B cell (primary cell): Measurements from ENCODE around the gene EFNB3. TPM values are rescaled to one million over a fixed set of nuclear protein-coding genes. Genes with fewer than 3 reads are reported as not detected.

Source experiments
- ATAC-seq: fragments of 200-7000 bp; cut with Tn5 transposase; one replicate; pipeline ENCODE4 v1.10.0; 2021; ENCODE audit warnings: low read depth, mild to moderate bottlenecking, moderate number of reproducible peaks, moderate library complexity
- CTCF ChIA-PET: fragments of 350-600 bp; sonication (Branson Sonifier 250); formaldehyde crosslinking; loops from one replicate; lab custom pipeline; 2021; ENCODE audit warnings: antibody characterized with exemption, inconsistent platforms; lab: Charles Lee
- POLR2A ChIA-PET: fragments of 350-600 bp; sonication (Branson Sonifier 250); formaldehyde crosslinking; loops from one replicate; lab custom pipeline; 2021; ENCODE audit warnings: antibody characterized with exemption; lab: Charles Lee
- DNase-seq: peaks from one replicate; pipeline ENCODE4 v3.0.0; 2013
- H2AFZ ChIP-seq: 2 replicates; pipeline ENCODE4 v1.6.1; 2012; ENCODE audit warnings: mild to moderate bottlenecking, low read depth, low read length; ENCODE audit not compliant: insufficient read depth, poor library complexity, severe bottlenecking
- H3K27ac ChIP-seq, 2 donors: 1 replicate in 1 of 2; 2 replicates in 1 of 2; pipeline ENCODE4 v1.5.1; 2012 to 2013; ENCODE audit warnings: low read length in 2 of 2, mild to moderate bottlenecking in 2 of 2, moderate library complexity in 1 of 2
- H3K27me3 ChIP-seq, 4 experiments: fragments of 200-600 bp in 1 of 4; sonication (generic) in 1 of 4; replicated peaks in 1 of 4; 1 replicate in 2 of 4; 2 replicates in 2 of 4; pipeline versions ENCODE4 v1.6.1 to v1.7.0; 2013 to 2016; ENCODE audit warnings: low read length in 3 of 4, mild to moderate bottlenecking in 2 of 4, mixed read lengths in 1 of 4, moderate library complexity in 1 of 4; ENCODE audit not compliant: insufficient read depth in 4 of 4, control insufficient read depth in 3 of 4; ENCODE audit errors: control extremely low read depth in 1 of 4
- H3K36me3 ChIP-seq, 2 experiments: replicated peaks in 1 of 2; 1 replicate in 1 of 2; 2 replicates in 1 of 2; pipeline versions ENCODE4 v1.6.1 to v1.7.1; 2013; ENCODE audit warnings: low read length in 1 of 2; ENCODE audit not compliant: insufficient read depth in 2 of 2, control insufficient read depth in 1 of 2; ENCODE audit errors: control extremely low read depth in 1 of 2, extremely low read depth in 1 of 2
- H3K4me1 ChIP-seq, 2 donors: fragments of 200-600 bp in 1 of 2; sonication (generic) in 1 of 2; 1 replicate in 1 of 2; 2 replicates in 1 of 2; pipeline versions ENCODE4 v1.5.1 to v1.6.1; 2013 to 2017; ENCODE audit warnings: low read length in 2 of 2; ENCODE audit not compliant: control insufficient read depth in 2 of 2, insufficient read depth in 2 of 2
- H3K4me2 ChIP-seq: replicated peaks from 2 replicates; pipeline ENCODE3; 2012; ENCODE audit warnings: mild to moderate bottlenecking, low read depth, low read length; ENCODE audit not compliant: poor library complexity, severe bottlenecking
- H3K4me3 ChIP-seq, 5 experiments: fragments of 200-600 bp in 1 of 5; sonication (generic) in 1 of 5; 1 replicate in 3 of 5; 2 replicates in 2 of 5; pipeline versions ENCODE4 v1.5.1 to v1.7.0; 2011 to 2016; ENCODE audit warnings: low read length in 4 of 5, mild to moderate bottlenecking in 4 of 5, low read depth in 2 of 5, control low read depth in 1 of 5, moderate library complexity in 1 of 5; ENCODE audit not compliant: insufficient read depth in 1 of 5; ENCODE audit errors: control extremely low read depth in 1 of 5, extremely low read depth in 1 of 5
- H3K79me2 ChIP-seq: fragments of 200-600 bp; sonication (generic); one replicate; pipeline ENCODE4 v1.6.0; 2016; ENCODE audit warnings: low read length; ENCODE audit not compliant: control insufficient read depth, insufficient read depth
- H3K9ac ChIP-seq: fragments of 200-600 bp; sonication (generic); 2 replicates; pipeline ENCODE4 v1.6.1; 2017; ENCODE audit warnings: mild to moderate bottlenecking, low read length, moderate library complexity
- H3K9me3 ChIP-seq, 3 donors: one replicate each; pipeline versions ENCODE4 v1.6.1 to v1.7.1; 2013; ENCODE audit warnings: low read length in 2 of 3; ENCODE audit not compliant: control insufficient read depth in 2 of 3, insufficient read depth in 1 of 3; ENCODE audit errors: control extremely low read depth in 1 of 3
- H4K20me1 ChIP-seq: 2 replicates; pipeline ENCODE4 v1.6.0; 2012; ENCODE audit warnings: mild to moderate bottlenecking, low read length; ENCODE audit not compliant: insufficient read depth, control insufficient read depth, poor library complexity, severe bottlenecking
- H3K27ac Mint-ChIP-seq: one replicate; pipeline ENCODE4 v1.8.0; 2021; ENCODE audit warnings: mixed read lengths
- H3K27me3 Mint-ChIP-seq: one replicate; pipeline ENCODE4 v1.8.0; 2021; ENCODE audit warnings: mixed read lengths
- H3K4me1 Mint-ChIP-seq: one replicate; pipeline ENCODE4 v1.8.0; 2021; ENCODE audit warnings: mixed read lengths
- H3K4me3 Mint-ChIP-seq: one replicate; pipeline ENCODE4 v1.8.0; 2021; ENCODE audit warnings: mixed read lengths
- H3K9me3 Mint-ChIP-seq: one replicate; pipeline ENCODE4 v1.8.0; 2022; ENCODE audit warnings: mixed read lengths; ENCODE audit not compliant: insufficient read depth
- CTCF ChIP-seq: fragments of 200-600 bp; IDR thresholded peaks from one replicate; pipeline ENCODE4 v1.8.0; 2022; ENCODE audit warnings: antibody characterized with exemption, mild to moderate bottlenecking
- EZH2 ChIP-seq: IDR thresholded peaks from 2 replicates; pipeline ENCODE4 v1.6.1; 2012; ENCODE audit warnings: borderline replicate concordance, low read depth, mild to moderate bottlenecking, moderate library complexity, low read length; ENCODE audit not compliant: insufficient read depth, poor library complexity, severe bottlenecking
- WGBS: methylation state at CpG from one replicate; pipeline ENCODE4 v1.1.5; 2013; ENCODE audit warnings: missing lambda C conversion rate; ENCODE audit not compliant: insufficient coverage; 5-methylcytosine and 5-hydroxymethylcytosine counted together
- intact Hi-C: fragments of 100-400 bp; cut with micrococcal nuclease; formaldehyde crosslinking; loops from one replicate; pipeline ENCODE4 v1.10.0; 2022
- polyA plus RNA-seq: library from polyadenylated mRNA; depleted of rRNA; stranded (reverse); fragments of >200 nt; gene quantifications from 2 replicates; pipeline ENCODE4 v1.2.3, GENCODE V29; 2012
- total RNA-seq, 2 donors: library from RNA; stranded (reverse); fragments of 120-200 nt in 1 of 2; gene quantifications; 1 replicate in 1 of 2; 2 replicates in 1 of 2; pipeline versions ENCODE4 v1.2.3 to v1.2.4, GENCODE V29; 2013 to 2022

Gene EFNB3
- total and polyA plus RNA-seq, 2 donors (not counting 1 experiment from before 2014, with no cell fraction given), result not detected

DNA sequence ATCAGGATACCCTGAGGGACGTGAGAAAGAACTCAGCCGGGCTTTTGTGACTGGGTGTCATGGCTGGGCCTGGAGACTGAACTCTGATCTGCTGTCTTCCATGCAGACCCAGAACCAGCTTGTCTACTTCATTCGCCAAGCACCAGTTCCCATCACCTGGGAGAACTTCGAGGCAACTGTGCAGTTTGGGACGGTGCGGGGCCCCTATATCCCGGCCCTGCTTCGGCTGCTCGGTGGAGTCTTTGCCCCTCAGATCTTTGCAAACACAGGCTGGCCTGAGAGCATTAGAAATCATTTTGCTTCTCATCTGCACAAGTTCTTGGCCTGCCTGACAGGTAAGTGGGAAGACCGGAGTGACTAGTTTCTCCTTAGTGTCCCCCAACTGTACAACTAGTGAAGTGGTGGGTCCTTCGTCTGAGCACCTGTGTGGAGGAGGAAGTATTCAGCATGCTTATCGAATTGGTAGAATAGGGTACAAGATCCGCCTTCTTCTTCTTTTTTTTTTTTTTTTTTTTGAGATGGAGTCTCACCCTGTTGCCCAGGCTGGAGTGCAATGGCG is 28.1 kb downstream of the EFNB3 start:
- H3K4me3 Mint-ChIP-seq, result no peak overlapping the region
- no peaks in the 10 kb centered on the region for H3K79me2 ChIP-seq
- ATAC-seq (no peak), DNase-seq (no peak)
- H4K20me1 ChIP-seq, result no peaks in the 10 kb centered on the region
- H3K4me3 ChIP-seq, result no peak overlapping the region
- ChIA-PET POLR2A (no interaction called here), CTCF (no interaction called here)
- no peak overlapping the region for H3K4me2 ChIP-seq
- H3K27ac ChIP-seq, result no peak overlapping the region
- peaks cover 23% of the 10 kb centered on the region for H3K27me3 Mint-ChIP-seq
- H3K9me3 ChIP-seq, result no peaks in the 10 kb centered on the region
- H3K4me1 Mint-ChIP-seq, result peaks cover 6% of the 10 kb centered on the region
- WGBS, result 95% methylated on average over 4 of the region's 14 CpGs
- no peaks in the 10 kb centered on the region for H3K27me3 ChIP-seq
- no peak overlapping the region for H2AFZ ChIP-seq
- peaks cover 4 to 6% of the 10 kb centered on the region in 2 donors for H3K4me1 ChIP-seq
- no peaks in the 10 kb centered on the region for H3K9me3 Mint-ChIP-seq
- TF ChIP-seq CTCF, result no peak
- no peak for TF ChIP-seq EZH2
- intact Hi-C loops, result no loop called here
- no peak overlapping the region for H3K27ac Mint-ChIP-seq
- no peaks in the 10 kb centered on the region for H3K36me3 ChIP-seq
- H3K9ac ChIP-seq, result no peak overlapping the region

DNA sequence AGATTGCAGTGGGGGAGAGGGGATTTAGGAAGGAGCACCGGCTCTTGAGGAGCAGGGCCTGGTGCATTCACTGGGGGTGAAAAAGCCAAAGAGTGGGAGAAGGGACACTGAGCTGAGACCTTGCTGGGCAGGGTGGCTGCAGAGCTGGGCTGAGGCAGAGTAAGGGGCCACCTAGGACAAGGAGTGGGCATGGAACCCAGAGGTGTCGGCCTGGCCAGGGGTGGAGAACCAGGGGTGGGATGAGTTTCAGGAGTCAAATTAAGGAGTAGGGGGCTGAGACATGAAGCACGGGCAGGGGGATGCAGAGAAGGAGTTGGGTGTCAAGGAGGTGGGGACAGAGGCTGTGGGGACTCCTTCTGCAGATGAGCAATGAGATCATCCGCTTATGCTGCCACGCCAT is 32.6 kb downstream of the EFNB3 start:
- H3K4me3 ChIP-seq, result no peak overlapping the region
- H3K79me2 ChIP-seq, result no peaks in the 10 kb centered on the region
- ChIA-PET CTCF (no interaction called here), POLR2A (no interaction called here)
- Mint-ChIP-seq H3K4me1 (no peaks in the 10 kb centered on the region), H3K27me3 (peaks cover 43% of the 10 kb centered on the region), H3K4me3 (no peak overlapping the region), H3K27ac (no peak overlapping the region), H3K9me3 (no peaks in the 10 kb centered on the region)
- TF ChIP-seq EZH2, result no peak
- no peak for TF ChIP-seq CTCF
- no peaks in the 10 kb centered on the region for H3K4me1 ChIP-seq
- no peaks in the 10 kb centered on the region for H3K9me3 ChIP-seq
- no peak overlapping the region for H3K9ac ChIP-seq
- 86% methylated on average over 5 of the region's 5 CpGs for WGBS
- H3K4me2 ChIP-seq, result no peak overlapping the region
- H3K27me3 ChIP-seq, result peaks cover 0 to 5% (median 0%) of the 10 kb centered on the region in 4 experiments
- no peaks in the 10 kb centered on the region for H4K20me1 ChIP-seq
- intact Hi-C loops, result no loop called here
- H3K27ac ChIP-seq, result no peak overlapping the region
- H2AFZ ChIP-seq, result no peak overlapping the region
- DNase-seq (no peak), ATAC-seq (no peak)
- H3K36me3 ChIP-seq, result no peaks in the 10 kb centered on the region
